Measurements from ENCODE around the gene GPBAR1.
A peak's percentile ranks its signal among the peaks of the same experiment; 100 is the strongest.
"Not testable (repeated sequence)": the region's sequence is repeated elsewhere in the genome, so short reads cannot be mapped to it uniquely, and the experiment has no call there.

GPBAR1 gene

DNA sequence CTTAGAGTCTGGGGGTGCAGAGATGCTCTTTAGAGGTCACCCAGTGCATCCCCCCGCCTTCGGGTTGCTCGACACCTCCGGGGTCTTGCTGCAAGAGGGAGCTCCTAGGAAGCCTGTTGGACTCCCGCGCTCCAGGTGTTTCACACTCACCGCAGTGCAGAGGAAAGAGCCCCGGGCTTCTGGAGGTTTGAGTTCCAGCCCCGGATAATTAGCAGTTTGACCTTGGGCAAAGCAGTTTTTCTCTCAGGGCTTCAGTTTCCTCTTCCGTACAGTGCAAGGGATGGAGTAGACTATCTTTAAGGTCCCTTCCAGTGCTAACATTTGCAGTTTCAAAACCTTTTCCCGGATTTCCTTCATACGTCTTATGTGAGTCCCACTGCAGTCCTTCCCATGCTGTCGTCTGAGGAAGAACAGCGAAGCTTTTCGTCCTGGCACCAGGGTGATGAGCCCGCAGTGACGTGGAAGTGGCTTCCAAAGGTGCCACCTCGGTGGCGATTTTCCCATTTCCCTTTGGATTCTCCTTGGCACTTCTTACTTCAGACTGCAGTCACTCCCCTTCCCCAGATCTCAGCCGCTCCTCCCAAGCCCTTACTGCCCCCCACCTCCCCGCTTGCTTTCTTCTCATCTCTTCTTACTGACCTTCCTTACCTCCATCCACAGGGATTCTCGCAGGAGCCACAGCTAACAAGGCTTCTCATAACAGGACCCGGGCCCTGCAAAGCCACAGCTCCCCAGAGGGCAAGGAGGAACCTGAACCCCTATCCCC lies 10.1 kb downstream of the GPBAR1 start:
- DNase-seq = no peak

- no peak for DNase-seq
Observed at GRCh38 chr2:218271487-218271797, 10.6 kb downstream of the GPBAR1 start.

DNA sequence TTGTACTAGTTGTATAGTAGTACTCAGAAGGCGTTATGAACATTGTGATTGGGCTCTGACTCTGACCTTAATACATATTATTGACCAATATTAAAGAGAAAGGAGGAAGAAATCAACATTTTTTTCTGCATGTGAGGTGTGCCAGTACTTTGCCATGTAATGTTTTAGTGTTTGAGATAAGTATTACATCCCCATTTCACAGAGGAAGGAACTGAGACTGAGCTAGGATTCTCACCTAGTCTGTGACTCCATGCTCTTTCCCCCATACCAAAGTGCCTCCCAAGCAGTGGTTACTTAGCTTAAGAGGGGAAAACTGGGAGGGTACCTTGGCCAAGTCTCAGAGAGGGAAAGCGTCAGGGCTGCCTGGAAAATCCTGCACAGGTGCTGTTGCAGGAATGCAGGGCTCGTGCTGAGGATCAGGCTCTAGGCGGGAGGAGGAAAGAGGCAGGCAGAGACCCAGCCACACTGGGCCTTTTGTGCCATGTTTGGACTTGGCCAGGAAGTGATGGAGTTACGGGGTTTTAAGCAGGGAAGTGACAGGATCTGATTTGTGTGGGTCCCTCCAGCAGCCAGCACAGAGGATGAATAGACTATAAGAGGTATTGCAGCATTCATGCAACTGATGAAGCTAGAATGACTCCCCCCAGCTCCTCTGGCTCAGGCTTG lies 11.2 kb downstream of the GPBAR1 start:
- no peak for DNase-seq

DNA sequence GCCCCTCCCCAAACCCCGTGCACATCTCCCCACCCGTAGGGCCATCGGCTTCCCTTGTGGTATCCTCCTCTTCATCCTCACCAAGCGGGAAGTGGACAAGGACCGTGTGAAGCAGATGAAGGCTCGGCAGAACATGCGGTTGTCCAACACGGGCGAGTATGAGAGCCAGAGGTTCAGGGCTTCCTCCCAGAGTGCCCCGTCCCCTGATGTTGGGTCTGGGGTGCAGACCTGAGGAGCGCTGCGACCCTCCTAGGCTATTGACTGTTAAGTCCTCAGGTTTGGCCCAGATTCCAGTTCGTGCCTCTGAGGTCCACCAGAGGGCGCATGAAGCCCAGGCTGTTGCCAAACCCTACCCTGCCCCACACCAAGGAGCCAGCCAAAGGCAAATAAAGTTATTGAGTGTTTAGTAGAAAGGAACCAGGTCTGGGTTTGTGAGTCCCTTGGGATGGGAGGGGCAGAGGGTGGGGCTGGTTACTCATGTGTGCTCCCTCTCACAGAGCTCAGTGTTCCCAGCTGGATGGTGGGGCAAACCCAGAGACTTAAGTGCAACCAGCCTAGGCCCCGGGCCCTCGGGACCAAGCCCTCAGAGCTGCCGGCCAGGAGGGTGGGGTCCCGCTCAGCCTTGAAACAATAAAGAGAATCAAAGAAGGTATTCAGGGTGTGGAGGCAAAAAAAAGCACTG lies 11.9 kb downstream of the GPBAR1 start:
- DNase-seq = peak; percentile 84

DNA sequence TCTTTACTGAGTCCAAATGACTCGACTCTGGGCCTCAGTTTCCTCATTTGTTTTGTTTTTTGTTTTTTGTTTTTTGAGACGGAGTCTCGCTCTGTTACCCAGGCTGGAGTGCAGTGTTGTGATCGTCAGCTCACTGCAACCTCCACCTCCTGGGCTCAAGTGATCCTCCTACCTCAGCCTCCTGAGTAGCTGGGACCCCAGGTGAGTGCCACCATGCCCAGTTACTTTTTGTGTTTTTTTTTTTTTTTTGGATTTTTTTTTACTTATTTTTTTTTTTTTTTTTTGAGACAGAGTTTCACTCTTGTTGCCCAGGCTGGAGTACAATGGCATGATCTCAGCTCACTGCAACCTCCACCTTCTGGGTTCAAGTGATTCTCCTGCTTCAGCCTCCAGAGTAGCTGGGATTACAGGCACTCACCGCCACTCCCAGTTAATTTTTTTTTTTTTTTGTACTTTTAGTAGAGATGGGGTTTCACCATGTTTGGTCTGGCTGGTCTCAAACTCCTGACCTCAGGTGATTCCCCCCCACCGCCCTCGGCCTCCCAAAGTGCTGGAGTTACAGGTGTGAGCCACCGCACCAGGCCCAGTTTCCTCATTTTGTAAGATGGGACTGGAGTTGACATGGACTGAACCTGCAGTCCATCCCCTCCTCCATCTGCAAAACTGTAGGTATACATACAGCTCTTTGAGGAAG lies 12.5 kb downstream of the GPBAR1 start:
- DNase-seq = not testable (repeated sequence)

GRCh38 chr2:218273908-218274249 lies 13.1 kb downstream of the GPBAR1 start:
- no peak for DNase-seq

DNA sequence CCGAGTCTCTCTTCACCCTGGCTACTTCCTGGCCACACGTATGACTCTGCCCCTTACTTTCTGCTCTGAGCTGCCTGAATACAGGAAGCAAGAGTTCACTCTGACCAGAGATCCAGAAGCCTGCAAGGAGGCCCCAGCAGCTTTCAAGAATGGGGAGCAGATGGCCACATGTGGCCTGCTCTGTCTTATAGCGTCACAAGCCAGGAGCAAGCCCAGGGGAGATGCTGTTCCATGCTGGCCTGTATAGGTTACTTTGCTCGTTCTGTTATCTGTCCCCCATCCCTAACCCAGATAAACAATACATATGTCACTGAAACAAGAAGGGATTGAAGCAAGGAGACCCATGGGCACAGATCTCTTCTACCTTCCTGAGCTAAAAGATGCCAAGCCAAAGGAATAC lies 13.8 kb downstream of the GPBAR1 start:
- DNase-seq = no peak

DNA sequence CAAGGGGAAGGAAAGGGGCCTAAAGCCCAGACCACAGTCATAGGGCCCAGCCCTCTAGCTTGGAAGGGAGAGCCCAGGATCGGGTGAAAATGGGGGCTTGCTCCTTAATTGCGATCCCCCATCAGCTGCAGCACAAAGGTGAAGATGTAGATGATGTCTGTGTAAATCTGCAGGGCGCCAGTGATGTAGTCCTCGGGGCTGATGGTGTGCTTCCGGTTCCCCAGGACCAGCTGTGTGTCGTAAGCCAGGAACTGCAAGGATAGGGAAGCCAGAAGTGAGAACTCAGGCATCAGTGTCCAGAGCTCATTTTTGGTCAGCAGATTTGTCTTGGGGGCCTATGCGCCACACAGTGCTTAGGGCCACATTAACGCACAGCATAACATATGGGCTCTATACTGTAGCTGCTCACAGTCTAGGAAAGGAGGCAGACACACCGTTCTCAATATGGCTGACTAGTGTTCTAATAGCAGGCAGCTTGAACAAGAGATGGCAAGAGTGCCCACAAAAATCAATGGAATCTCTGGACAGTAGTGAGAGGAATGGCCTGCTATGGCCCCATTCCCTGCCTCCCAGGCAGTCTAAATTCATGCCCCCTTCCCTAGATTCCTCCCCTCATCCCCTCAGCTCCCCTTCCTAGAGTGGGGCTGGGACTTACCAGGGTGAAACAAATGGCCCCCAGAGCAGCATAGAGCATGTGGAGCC lies 14.7 kb downstream of the GPBAR1 start:
- no peak for DNase-seq

DNA sequence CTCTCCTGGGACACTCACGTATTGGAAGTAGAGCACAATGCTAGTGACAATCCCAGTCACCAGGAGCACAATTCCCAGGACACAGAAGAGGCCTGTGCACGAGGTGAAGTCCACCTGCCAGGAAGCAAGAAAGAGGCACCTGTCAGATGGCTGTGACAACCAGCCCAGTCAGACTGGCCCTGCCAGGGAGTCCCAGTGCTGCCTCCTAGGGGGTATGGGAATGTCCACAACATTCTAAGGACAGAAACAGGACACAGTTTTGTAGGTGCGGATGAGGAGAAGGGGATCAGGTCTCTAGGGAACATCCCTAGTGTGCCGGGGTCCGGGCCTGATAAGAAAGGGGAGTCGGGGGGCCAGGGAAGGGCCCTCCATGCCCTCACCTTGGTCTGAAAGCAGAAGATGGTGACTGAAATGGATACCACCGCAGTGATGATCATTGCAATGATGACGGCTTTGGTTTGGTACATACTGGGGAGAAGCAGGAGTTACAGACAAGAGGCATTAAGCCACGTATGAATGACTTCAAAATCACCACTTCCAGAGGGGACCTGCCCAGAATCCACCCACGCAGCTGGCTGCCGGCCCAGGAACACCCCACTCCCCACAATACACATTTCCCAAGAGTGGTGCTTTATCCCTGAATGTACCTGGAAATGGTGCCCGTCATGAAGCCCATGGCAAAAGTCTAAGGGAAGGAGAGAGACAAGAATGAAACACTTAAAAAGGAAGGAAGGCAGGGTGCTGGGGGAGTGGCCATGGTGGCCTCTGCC lies 16.4 kb downstream of the GPBAR1 start:
- no peak for DNase-seq

DNA sequence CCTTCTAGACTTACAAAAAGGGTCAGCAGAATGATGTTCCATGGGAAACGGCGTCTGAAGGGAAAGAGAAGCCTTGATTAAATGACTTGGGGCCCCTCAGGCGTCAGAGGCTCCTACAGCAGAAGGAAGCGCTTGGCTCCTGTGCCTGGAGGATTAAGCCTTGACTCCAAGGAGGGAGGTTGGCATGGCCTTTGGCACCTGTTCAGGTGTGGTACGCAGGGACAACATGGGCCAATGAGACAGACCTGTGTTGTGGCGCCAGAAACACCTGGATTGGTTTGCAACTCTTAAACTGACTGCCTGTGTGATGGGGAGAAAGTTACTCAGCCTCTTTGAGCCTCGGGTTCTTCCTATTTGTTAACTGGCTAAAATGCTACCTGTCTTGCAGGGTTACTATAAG lies 17.1 kb downstream of the GPBAR1 start:
- no peak for DNase-seq

DNA sequence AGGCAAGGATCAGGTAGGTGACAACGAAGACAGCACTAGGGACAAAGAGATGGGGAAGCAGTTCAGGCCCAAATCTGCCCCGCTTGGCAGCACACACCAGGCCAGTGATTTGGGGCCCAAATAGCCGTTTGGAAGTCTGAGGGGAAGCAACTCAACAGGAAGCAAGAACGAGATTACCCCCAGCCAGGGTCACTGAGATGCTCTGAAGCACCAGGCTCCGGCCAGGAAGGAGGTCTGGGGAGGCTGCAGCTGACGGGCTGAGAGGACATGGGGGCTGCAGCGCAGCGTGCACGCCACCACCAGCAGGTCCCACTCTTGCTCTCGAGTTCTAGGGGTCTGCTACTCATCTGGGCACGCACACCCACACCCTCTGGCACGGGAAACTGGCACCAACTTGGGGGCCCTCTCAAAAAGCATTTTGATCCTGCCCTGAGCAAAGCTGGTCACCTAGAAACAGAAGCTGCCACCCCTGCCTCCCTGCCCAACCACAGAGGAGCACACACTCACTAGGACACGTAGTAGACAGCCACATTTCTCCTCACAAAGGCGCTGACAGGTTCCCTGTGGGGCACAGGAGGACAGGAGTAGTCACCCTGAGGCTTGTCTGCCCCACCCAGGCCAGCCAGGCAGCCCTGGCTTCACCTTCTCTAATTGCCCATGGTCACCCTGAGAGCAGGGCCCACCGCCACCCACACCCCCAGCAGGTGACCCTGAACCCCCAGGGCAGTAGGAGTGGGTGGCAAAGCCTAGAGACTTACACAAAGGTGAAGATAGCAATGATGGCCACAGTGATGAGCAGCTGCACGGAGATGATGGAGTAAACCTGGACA lies 17.9 kb downstream of the GPBAR1 start:
- no peak for DNase-seq

DNA sequence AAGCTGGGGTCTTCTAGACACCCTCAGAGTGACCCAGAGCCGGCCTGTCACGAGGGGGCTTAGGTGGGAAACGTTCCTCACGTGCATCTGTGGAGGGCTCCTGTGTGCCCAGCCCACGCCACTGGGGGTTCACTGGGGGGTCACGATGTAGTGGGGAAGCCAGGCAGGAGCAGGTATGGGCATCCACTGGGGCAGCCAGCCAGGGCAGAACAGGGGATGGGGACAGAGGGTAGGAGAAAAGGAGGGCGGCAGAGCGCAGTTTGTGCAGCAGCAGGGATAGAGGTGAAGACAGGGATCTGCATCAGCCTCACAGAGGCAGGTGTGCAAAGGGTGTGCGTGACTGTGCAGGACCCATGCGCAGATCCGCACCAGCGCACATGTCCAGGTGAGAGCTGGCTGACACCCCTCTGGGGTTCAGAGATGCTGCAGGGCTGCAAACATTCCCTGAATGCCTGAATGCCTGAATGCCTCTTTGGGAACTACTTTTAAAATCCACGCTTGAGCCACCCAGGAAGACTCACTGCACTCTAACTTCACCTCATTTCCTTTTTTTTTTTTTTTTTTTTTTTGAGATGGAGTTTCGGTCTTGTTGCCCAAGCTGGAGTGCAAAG lies 19.6 kb downstream of the GPBAR1 start:
- DNase-seq = no peak

DNA sequence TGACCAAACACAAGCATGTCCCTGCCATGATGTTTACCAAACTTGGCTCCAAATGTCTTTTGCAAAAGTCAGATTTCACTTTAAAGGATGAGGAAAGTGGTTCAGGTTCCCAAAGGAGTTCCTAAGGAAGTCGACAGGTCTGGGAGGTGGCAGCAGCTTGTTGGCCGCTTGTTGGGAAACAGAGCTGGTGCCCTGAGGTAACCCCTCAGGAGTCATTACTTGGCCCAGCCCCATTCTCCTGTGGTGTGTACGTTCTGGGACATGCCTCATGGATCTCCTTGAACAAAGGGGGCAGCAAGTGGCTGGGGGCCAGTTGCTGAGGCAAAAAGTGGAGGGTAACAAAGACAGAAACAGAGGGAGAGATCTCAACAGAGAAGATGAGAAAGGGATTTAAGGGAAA lies 20.6 kb downstream of the GPBAR1 start:
- no peak for DNase-seq

DNA sequence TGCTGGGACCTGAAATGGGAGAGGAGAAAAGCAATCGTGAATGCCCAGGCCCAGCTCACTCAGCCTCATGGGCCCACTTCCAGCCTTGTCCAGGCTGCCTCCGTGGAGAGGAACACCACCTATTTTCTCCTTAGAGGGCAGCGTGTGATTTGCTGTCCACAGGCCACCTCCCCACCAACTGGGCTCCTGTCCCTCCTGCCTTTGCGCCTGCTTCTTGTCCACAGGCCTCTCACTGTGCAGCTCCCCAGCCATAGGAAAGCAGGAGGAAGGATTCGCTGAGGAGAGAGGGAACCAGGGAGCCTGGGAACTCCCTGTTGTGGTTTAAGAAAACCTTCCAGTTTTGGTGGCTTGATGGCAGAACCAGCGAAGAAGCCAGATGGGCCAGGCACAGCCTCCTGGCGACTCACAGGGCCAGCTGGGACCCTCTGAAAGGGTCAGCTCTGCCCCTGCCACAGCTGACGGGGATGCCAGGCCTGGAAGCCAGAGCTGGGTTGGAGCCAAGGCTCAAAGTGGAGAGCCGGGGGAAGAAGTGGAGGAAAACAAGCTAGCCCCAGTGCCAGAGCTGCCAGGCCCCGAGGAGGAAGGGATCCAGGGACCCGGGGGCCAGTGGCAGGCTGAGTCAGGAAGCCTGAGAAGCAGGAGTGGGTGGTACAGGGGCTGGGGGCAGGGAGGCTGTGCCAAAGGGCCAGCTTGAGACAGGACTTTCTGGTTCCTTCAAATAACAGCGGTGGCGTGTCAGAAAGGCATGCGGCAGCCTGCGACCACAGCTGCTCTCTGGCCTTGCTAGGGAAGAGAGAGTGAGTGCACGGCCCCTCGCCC lies 21.6 kb downstream of the GPBAR1 start:
- no peak for DNase-seq

DNA sequence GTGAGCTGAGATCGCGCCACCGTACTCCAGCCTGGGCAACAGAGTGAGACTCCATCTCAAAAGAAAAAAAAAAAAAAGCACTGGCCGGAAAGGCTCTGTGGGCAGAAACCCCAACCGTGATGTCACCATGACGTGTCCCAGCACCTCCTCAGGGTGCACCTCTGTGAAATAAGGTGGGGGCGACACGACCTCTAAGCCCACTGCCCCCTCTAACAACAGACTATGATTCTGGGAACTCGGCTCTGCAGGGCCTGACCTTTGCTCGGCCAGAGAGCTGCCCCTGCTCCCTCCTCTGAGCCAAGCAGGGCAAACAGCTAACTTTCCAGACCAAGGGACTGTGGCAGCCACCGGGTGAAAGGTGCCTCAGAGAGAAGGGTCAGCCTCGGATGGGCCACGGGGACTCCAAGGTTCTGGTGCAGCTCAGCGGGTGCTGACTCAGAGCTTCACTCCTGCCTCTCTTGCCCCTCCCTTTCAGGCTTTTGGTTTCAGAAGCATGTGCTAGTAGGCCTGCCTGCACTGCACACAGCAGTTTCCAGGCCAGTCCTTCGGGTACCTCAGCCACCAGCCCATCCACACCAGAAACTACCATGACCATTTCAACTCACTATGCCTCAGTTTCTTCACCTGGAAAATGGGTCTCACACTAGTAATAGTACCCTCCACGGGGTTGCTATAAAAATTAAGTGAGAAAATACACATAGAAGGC lies 23.4 kb downstream of the GPBAR1 start:
- peak; percentile 41 for DNase-seq

DNA sequence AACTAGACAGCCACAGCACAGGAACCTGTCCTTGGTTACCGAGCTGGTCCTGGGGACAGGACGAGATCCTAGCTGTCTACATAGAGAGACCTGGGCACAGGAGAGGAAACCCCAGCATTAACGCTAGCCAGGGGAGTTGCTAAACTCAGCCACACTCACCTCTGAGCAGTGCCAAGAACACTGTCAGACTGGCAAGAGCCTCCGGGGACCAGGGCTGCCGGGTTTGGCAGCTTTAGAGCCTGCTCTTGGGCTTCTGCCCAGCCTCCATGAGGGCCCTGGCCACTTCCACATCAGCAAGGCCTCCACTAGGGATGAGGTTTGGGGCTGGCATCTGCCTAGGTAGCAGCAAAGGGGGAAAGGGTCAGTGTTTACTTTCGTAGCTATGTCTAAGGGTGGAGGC lies 24.8 kb downstream of the GPBAR1 start:
- no peak for DNase-seq

DNA sequence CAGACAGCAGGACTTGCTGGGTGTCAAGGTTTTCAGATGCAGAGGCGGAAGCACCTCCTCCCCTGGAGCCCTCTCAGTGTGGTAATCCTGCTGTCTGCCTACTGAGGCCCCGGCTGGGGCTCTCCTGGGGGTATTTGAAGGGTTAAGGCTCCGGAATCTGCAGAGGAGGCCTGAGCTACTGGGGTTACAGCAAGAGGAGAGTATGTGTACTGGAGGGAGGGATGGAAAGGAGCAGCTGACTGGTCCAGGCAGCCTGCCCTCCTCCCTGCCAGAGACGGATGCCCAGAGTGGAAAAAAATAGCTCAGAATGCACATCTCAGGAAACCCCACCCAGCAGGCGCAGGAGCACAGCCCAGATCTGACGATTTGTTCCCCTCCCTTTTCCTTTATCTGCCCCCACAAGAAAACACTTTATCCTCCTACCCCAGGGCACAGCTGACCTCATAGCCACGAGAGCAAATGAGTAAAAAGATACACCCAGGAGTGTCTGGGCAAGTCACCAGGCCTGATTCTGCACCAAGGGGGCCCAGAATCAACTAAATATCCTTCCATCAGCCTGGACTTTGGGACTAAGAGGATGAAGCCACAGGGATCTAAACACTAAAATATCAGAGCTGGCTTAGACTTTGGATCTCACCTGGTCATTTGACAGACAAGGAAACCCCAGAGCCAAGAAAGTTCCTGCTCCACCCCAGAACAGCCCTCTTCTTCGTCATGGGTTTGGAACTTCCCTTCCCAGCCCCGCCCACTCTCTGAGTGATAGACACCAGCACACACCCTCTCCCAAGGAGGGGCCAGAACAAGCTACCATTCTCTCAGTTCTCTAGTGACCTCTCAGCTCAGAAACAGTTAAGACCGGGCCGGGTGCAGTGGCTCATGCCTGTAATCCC lies 26.0 kb downstream of the GPBAR1 start:
- peak; percentile 71 for DNase-seq

GRCh38 chr2:218289639-218290315 lies 29.0 kb downstream of the GPBAR1 start:
- DNase-seq = no peak
